RWPE1 (cell line): ENCODE results near the gene KRT73.

Source experiments
- CTCF ChIA-PET: fragments of 350-600 bp; sonication (Branson Sonifier 250); formaldehyde crosslinking; extraction: SDS; loops from one replicate; lab custom pipeline; 2021; lab: Yijun Ruan, JAX
- POLR2A ChIA-PET: fragments of 400-600 bp; formaldehyde crosslinking; extraction: SDS; loops from one replicate; lab custom pipeline; 2020; ENCODE audit warnings: antibody characterized with exemption; ENCODE audit not compliant: low non-redundant PET; lab: Yijun Ruan, JAX
- DNase-seq: peaks from one replicate; pipeline ENCODE4 v3.0.0; 2012; ENCODE audit warnings: low spot score
- H3K27ac ChIP-seq: fragments of 450-650 bp; 2 replicates; pipeline ENCODE4 v1.5.1; 2017
- CTCF ChIP-seq: fragments of 450-650 bp; conservative IDR thresholded peaks from 2 replicates; pipeline ENCODE4 v1.5.1; 2017; ENCODE audit warnings: low read depth, mild to moderate bottlenecking

KRT73 gene

GRCh38 chr12:52607314-52607713 lies 11.0 kb downstream of the KRT73 start:
- no peak overlapping the region for H3K27ac ChIP-seq
- ChIA-PET CTCF (no interaction called here), POLR2A (no interaction called here)
- no peak for TF ChIP-seq CTCF
- no peak for DNase-seq

GRCh38 chr12:52606581-52607218 lies 11.7 kb downstream of the KRT73 start:
- POLR2A ChIA-PET: no interaction called here
- no peak overlapping the region for H3K27ac ChIP-seq
- no peak for DNase-seq
- TF ChIP-seq CTCF: no peak
- CTCF ChIA-PET: no interaction called here

GRCh38 chr12:52606096-52606495 lies 12.3 kb downstream of the KRT73 start:
- POLR2A ChIA-PET: no interaction called here
- no peak for DNase-seq
- CTCF ChIA-PET: no interaction called here
- H3K27ac ChIP-seq: no peak overlapping the region
- no peak for TF ChIP-seq CTCF

- POLR2A ChIA-PET: no interaction called here
- H3K27ac ChIP-seq: no peak overlapping the region
- no peak for TF ChIP-seq CTCF
- CTCF ChIA-PET: no interaction called here
- DNase-seq: no peak
Observed at GRCh38 chr12:52605542-52605941, 12.8 kb downstream of the KRT73 start.

- TF ChIP-seq CTCF: no peak
- no peak overlapping the region for H3K27ac ChIP-seq
- no peak for DNase-seq
- ChIA-PET CTCF (no interaction called here), POLR2A (no interaction called here)
Observed at GRCh38 chr12:52604859-52605258, 13.5 kb downstream of the KRT73 start.

GRCh38 chr12:52603314-52603713 lies 15.0 kb downstream of the KRT73 start:
- H3K27ac ChIP-seq: no peak overlapping the region
- no peak for TF ChIP-seq CTCF
- POLR2A ChIA-PET: no interaction called here
- DNase-seq: no peak
- CTCF ChIA-PET: no interaction called here
